ENCODE measurements around the gene ZFAND6. TPM values are rescaled to one million over a fixed set of nuclear protein-coding genes. Genes with fewer than 3 reads are reported as not detected.

Gene ZFAND6
- total and polyA plus RNA-seq, 10 of the 15 experiments (the other 5 are each of a cell fraction or from before 2014, with no cell fraction given): 78.9 to 179 (median 135) TPM

DNA sequence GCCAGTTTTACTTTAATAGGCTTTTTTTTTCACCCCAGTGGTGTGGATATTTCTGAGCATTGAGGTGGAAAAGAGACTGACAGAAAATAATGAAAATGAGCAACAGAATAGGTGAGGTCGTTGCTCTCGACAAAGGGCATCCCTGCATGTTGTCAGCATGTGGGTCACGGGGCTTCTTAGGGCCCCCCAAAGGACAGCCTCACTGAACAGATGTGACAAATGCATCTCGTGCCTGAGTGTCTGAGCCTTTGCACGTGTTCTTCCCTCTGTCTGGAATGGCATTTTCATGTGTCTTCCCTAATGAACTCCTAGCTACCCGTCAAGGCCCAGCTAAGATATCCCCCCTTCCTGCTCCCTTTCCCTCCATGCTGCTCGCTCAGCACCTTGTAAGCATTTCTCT lies 125.1 kb downstream of the ZFAND6 start:
- SMC1A ChIA-PET (ENCODE audit: uncharacterized antibody, unreplicated experiment): no interaction called here
- no peak overlapping the region for H3K4me2 ChIP-seq (ENCODE audit: control insufficient read depth, insufficient read depth)
- no peaks in the 10 kb centered on the region for H3K27me3 ChIP-seq (replicated peaks in 1 of 2; ENCODE audit: control insufficient read depth in 2 of 2, insufficient read depth in 2 of 2, low read length in 1 of 2)
- H3K27ac ChIP-seq (ENCODE audit: control insufficient read depth, insufficient read depth): no peak overlapping the region
- CTCF ChIA-PET: interaction anchor here (0.5 kb wide), 1 partner anchor 903 kb away, joined by 4 read pairs; no protein-coding TSS in a partner anchor
- no peaks in the 10 kb centered on the region for H3K4me1 ChIP-seq (ENCODE audit: control insufficient read depth, insufficient read depth, low read length)
- no peak overlapping the region for H2AFZ ChIP-seq (ENCODE audit: control insufficient read depth, low read depth, low read length)
- no peak overlapping the region for H3K9ac ChIP-seq (ENCODE audit: control insufficient read depth, insufficient read depth, low read length)
- intact Hi-C loops (cut with micrococcal nuclease; ENCODE audit: unreplicated experiment): no loop called here
- no peak for TF ChIP-seq SREBF2 (IDR thresholded peaks at IDR 0.05; ENCODE audit: low read length)
- no peak for TF ChIP-seq HCFC1 (IDR thresholded peaks at IDR 0.05; ENCODE audit: low read length)
- no peak for TF ChIP-seq POLR2AphosphoS2 (IDR thresholded peaks at IDR 0.05; ENCODE audit: low read depth, low read length)
- no peak for TF ChIP-seq CHD4 (IDR thresholded peaks at IDR 0.05)
- TF ChIP-seq ZNF217 (IDR thresholded peaks at IDR 0.05): no peak
- H3K79me2 ChIP-seq (ENCODE audit: control insufficient read depth, insufficient read depth, low read length): no peaks in the 10 kb centered on the region
- ATAC-seq: no peak
- no peaks in the 10 kb centered on the region for H3K9me3 ChIP-seq (replicated peaks; ENCODE audit: control insufficient read depth, insufficient read depth, low read length)
- in situ Hi-C loops (cut with MboI): no loop called here
- H3K36me3 ChIP-seq (ENCODE audit: control insufficient read depth in 2 of 2, insufficient read depth in 2 of 2, low read length in 1 of 2): peaks cover 3 to 8% of the 10 kb centered on the region in 2 experiments
- no peak for DNase-seq (ENCODE audit: low read depth, low spot score)
- WGBS (ENCODE audit: insufficient coverage, insufficient replicate concordance, low lambda C conversion rate, missing lambda C conversion rate): 92% methylated on average over 7 of the region's 7 CpGs
- no peak overlapping the region for H3K4me3 ChIP-seq
- no peak for FAIRE-seq
- RAD21 ChIA-PET (ENCODE audit: unreplicated experiment): interaction anchor here (0.6 kb wide), 1 partner anchor 53 kb away, joined by 3 read pairs; no protein-coding TSS in a partner anchor
- POLR2A ChIA-PET: no interaction called here
- no TSS peak for BruUV-seq (replicated peaks)
- H4K20me1 ChIP-seq (ENCODE audit: control insufficient read depth, insufficient read depth): no peaks in the 10 kb centered on the region

DNA sequence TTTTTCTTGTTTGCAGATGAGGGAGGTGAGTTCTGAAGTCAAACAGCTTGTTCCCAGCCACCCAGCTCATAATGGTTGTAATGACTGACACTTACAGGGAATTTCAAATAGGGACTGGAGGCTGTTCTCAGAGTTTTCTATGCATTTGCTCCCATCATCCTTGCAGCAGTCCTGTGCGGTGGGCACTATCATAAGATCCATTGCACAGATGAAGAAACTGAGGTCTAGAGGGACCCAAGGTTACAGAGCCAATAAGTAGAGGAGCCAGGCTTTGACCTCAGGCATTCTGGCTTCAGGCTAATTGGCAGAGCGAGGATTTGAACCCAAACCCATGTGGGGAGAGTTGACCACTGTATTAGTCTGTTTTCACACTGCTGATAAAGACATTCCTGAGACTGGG lies 125.7 kb downstream of the ZFAND6 start:
- ATAC-seq: no peak
- Histone ChIP-seq H3K4me2 (ENCODE audit: control insufficient read depth, insufficient read depth) (no peak overlapping the region), H3K4me1 (ENCODE audit: control insufficient read depth, insufficient read depth, low read length) (no peaks in the 10 kb centered on the region), H3K27ac (ENCODE audit: control insufficient read depth, insufficient read depth) (no peak overlapping the region), H3K36me3 (ENCODE audit: control insufficient read depth in 2 of 2, insufficient read depth in 2 of 2, low read length in 1 of 2) (peaks cover 3 to 8% of the 10 kb centered on the region in 2 experiments), H3K9ac (ENCODE audit: control insufficient read depth, insufficient read depth, low read length) (no peak overlapping the region), H2AFZ (ENCODE audit: control insufficient read depth, low read depth, low read length) (no peak overlapping the region), H3K4me3 (no peak overlapping the region), H4K20me1 (ENCODE audit: control insufficient read depth, insufficient read depth) (no peaks in the 10 kb centered on the region), H3K27me3 (replicated peaks in 1 of 2; ENCODE audit: control insufficient read depth in 2 of 2, insufficient read depth in 2 of 2, low read length in 1 of 2) (no peaks in the 10 kb centered on the region), H3K79me2 (ENCODE audit: control insufficient read depth, insufficient read depth, low read length) (no peaks in the 10 kb centered on the region), H3K9me3 (replicated peaks; ENCODE audit: control insufficient read depth, insufficient read depth, low read length) (no peaks in the 10 kb centered on the region)
- ChIA-PET RAD21 (ENCODE audit: unreplicated experiment) (interaction anchor here (0.6 kb wide), 1 partner anchor 53 kb away, joined by 3 read pairs; no protein-coding TSS in a partner anchor), POLR2A (no interaction called here), SMC1A (ENCODE audit: uncharacterized antibody, unreplicated experiment) (no interaction called here), CTCF (interaction anchor here (1.3 kb wide), 1 partner anchor 804 kb away, joined by 3 read pairs; no protein-coding TSS in a partner anchor)
- in situ Hi-C loops (cut with MboI) (no loop called here), intact Hi-C loops (cut with micrococcal nuclease; ENCODE audit: unreplicated experiment) (no loop called here)
- no peak for DNase-seq (ENCODE audit: low read depth, low spot score)
- 98% methylated on average over 2 of the region's 2 CpGs for WGBS (ENCODE audit: insufficient coverage, insufficient replicate concordance, low lambda C conversion rate, missing lambda C conversion rate)
- no TSS peak for BruUV-seq (replicated peaks)
- no peak for FAIRE-seq
- TF ChIP-seq, protein P1, sequence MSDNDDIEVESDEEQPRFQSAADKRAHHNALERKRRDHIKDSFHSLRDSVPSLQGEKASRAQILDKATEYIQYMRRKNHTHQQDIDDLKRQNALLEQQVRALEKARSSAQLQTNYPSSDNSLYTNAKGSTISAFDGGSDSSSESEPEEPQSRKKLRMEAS (IDR thresholded peaks at IDR 0.05; ENCODE audit: low read depth, low read length): no peak
- no peak for TF ChIP-seq TCF12 (IDR thresholded peaks at IDR 0.05; ENCODE audit: low read depth, low read length)
- TF ChIP-seq, protein P2, sequence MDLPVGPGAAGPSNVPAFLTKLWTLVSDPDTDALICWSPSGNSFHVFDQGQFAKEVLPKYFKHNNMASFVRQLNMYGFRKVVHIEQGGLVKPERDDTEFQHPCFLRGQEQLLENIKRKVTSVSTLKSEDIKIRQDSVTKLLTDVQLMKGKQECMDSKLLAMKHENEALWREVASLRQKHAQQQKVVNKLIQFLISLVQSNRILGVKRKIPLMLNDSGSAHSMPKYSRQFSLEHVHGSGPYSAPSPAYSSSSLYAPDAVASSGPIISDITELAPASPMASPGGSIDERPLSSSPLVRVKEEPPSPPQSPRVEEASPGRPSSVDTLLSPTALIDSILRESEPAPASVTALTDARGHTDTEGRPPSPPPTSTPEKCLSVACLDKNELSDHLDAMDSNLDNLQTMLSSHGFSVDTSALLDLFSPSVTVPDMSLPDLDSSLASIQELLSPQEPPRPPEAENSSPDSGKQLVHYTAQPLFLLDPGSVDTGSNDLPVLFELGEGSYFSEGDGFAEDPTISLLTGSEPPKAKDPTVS (IDR thresholded peaks at IDR 0.05; ENCODE audit: low read depth, low read length): no peak
- TF ChIP-seq KAT2A (conservative IDR thresholded peaks at IDR 0.05; ENCODE audit: control insufficient read depth, low read depth, low read length): no peak
- TF ChIP-seq, protein P3, sequence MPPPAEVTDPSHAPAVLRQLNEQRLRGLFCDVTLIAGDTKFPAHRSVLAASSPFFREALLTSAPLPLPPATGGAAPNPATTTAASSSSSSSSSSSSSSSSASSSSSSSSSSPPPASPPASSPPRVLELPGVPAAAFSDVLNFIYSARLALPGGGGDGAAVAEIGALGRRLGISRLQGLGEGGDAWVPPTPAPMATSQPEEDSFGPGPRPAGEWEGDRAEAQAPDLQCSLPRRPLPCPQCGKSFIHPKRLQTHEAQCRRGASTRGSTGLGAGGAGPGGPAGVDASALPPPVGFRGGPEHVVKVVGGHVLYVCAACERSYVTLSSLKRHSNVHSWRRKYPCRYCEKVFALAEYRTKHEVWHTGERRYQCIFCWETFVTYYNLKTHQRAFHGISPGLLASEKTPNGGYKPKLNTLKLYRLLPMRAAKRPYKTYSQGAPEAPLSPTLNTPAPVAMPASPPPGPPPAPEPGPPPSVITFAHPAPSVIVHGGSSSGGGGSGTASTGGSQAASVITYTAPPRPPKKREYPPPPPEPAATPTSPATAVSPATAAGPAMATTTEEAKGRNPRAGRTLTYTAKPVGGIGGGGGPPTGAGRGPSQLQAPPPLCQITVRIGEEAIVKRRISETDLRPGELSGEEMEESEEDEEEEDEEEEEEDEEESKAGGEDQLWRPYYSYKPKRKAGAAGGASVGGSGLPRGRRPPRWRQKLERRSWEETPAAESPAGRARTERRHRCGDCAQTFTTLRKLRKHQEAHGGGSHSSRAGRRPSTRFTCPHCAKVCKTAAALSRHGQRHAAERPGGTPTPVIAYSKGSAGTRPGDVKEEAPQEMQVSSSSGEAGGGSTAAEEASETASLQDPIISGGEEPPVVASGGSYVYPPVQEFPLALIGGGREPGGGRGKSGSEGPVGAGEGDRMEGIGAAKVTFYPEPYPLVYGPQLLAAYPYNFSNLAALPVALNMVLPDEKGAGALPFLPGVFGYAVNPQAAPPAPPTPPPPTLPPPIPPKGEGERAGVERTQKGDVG (CRISPR knock-in tag; IDR thresholded peaks at IDR 0.05): no peak
- no peak for TF ChIP-seq POLR2AphosphoS5 (IDR thresholded peaks at IDR 0.05; ENCODE audit: low read length)
- no peak for TF ChIP-seq MEF2A (IDR thresholded peaks at IDR 0.05; ENCODE audit: insufficient read depth, low read depth, low read length)
- no peak for TF ChIP-seq ATF7 (IDR thresholded peaks at IDR 0.05; ENCODE audit: low read depth)
- no peak for TF ChIP-seq NFYA (IDR thresholded peaks at IDR 0.05; ENCODE audit: borderline replicate concordance, low read depth, low read length)

Measured in GM12878 (cell line).